Measurements from ENCODE around the gene BEND5.

The BEND5 gene

DNA sequence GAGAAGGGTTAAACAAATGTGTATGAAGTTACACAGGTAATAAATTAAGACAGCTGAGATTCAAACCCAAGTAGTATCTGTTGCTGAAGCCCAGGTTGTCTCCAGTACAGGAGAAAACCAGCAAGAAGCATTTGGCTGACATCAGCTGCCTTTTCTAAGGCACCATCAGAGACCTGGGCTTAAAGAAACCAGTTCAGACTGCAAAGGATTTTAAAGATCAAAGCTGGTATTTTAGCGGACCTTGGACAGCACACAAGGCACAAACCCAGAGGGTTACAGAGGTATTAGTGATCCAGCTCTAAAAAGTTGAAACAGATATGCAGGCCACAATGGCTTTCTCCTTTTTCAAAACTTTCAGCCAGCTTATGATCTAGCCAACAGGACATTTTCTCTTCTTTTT lies 23.4 kb downstream of the BEND5 start:
- no peaks in the 10 kb centered on the region for H3K27me3 ChIP-seq (ENCODE audit: insufficient read depth, low read length)
- H3K27ac ChIP-seq (ENCODE audit: low read depth, low read length, poor library complexity, severe bottlenecking), result no peak overlapping the region
- no peak overlapping the region for H3K9ac ChIP-seq (ENCODE audit: low read length)
- no peak overlapping the region for H3K4me2 ChIP-seq (ENCODE audit: low read length)
- TF ChIP-seq EZH2 (IDR thresholded peaks at IDR 0.05; ENCODE audit: borderline replicate concordance, low read length) (no peak), CTCF (IDR thresholded peaks at IDR 0.05; ENCODE audit: low read length) (no peak)
- H3F3A ChIP-seq (ENCODE audit: insufficient read depth, low read length), result no peaks in the 10 kb centered on the region
- no peak overlapping the region for H2AFZ ChIP-seq (ENCODE audit: low read length)
- no peaks in the 10 kb centered on the region for H3K4me1 ChIP-seq (ENCODE audit: insufficient read depth, low read length, severe bottlenecking)
- H3K9me2 ChIP-seq (ENCODE audit: low read depth, low read length), result no peaks in the 10 kb centered on the region
- no peaks in the 10 kb centered on the region for H3K9me3 ChIP-seq (ENCODE audit: low read length)
- no peaks in the 10 kb centered on the region for H3K36me3 ChIP-seq (ENCODE audit: insufficient read depth, low read length)
- no peak overlapping the region for H3K4me3 ChIP-seq (ENCODE audit: low read depth, low read length, poor library complexity, severe bottlenecking)
- no peaks in the 10 kb centered on the region for H4K20me1 ChIP-seq (ENCODE audit: insufficient read depth, low read length)
- no peaks in the 10 kb centered on the region for H3K79me2 ChIP-seq (ENCODE audit: insufficient read depth, low read length)

DNA sequence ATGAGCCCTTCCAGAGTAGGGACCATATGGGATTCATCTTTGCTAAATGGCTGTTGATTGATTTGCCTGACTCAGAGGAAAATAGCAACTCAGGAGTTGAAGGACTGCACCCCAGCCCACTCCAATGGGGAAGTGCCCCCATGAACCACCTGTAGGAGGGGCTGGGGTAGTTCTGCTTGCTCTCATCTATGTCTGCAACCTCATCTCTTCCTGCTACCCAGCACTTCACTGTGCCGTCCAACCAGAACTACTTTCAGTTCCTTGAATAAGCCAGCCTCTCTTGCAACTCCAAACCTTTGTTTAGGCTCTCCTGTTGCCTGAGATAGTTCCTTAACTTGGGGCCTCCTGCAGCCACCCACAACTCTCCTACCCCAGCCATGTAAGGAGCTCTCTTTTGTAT lies 26.6 kb downstream of the BEND5 start:
- TF ChIP-seq CTCF (IDR thresholded peaks at IDR 0.05; ENCODE audit: low read length) (no peak), EZH2 (IDR thresholded peaks at IDR 0.05; ENCODE audit: borderline replicate concordance, low read length) (no peak)
- H3K79me2 ChIP-seq (ENCODE audit: insufficient read depth, low read length), result no peaks in the 10 kb centered on the region
- H3K9me3 ChIP-seq (ENCODE audit: low read length), result no peaks in the 10 kb centered on the region
- no peak overlapping the region for H3K4me2 ChIP-seq (ENCODE audit: low read length)
- H2AFZ ChIP-seq (ENCODE audit: low read length), result no peak overlapping the region
- no peak overlapping the region for H3K27ac ChIP-seq (ENCODE audit: low read depth, low read length, poor library complexity, severe bottlenecking)
- no peaks in the 10 kb centered on the region for H3K4me1 ChIP-seq (ENCODE audit: insufficient read depth, low read length, severe bottlenecking)
- H3K4me3 ChIP-seq (ENCODE audit: low read depth, low read length, poor library complexity, severe bottlenecking), result no peak overlapping the region
- no peaks in the 10 kb centered on the region for H3K27me3 ChIP-seq (ENCODE audit: insufficient read depth, low read length)
- no peaks in the 10 kb centered on the region for H4K20me1 ChIP-seq (ENCODE audit: insufficient read depth, low read length)
- H3F3A ChIP-seq (ENCODE audit: insufficient read depth, low read length), result no peaks in the 10 kb centered on the region
- no peaks in the 10 kb centered on the region for H3K9me2 ChIP-seq (ENCODE audit: low read depth, low read length)
- H3K9ac ChIP-seq (ENCODE audit: low read length), result no peak overlapping the region
- H3K36me3 ChIP-seq (ENCODE audit: insufficient read depth, low read length), result no peaks in the 10 kb centered on the region

DNA sequence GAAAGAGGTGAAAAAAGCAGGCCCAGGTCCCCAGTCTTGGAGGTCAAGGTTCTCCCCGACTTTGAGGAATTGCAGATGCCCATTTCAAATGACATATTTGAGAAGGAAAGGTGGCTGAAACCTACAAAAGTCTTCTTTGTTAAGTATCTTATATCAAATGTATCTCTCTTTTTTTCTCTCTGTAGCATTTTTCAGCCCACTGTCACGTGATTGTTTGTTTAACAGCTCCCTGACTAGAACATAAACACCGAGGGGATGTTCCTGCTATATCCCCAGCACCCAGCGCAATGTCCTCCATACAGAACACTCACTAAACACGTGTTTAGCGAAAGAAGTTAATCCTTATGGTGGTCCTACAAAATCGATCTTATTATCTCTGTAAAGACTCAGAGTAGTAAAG lies 27.6 kb downstream of the BEND5 start:
- Histone ChIP-seq H3K4me1 (ENCODE audit: insufficient read depth, low read length, severe bottlenecking) (no peaks in the 10 kb centered on the region), H3K4me3 (ENCODE audit: low read depth, low read length, poor library complexity, severe bottlenecking) (no peak overlapping the region), H3F3A (ENCODE audit: insufficient read depth, low read length) (no peaks in the 10 kb centered on the region), H3K9ac (ENCODE audit: low read length) (no peak overlapping the region), H3K27ac (ENCODE audit: low read depth, low read length, poor library complexity, severe bottlenecking) (no peak overlapping the region), H4K20me1 (ENCODE audit: insufficient read depth, low read length) (no peaks in the 10 kb centered on the region), H3K79me2 (ENCODE audit: insufficient read depth, low read length) (no peaks in the 10 kb centered on the region), H3K9me3 (ENCODE audit: low read length) (no peaks in the 10 kb centered on the region), H3K27me3 (ENCODE audit: insufficient read depth, low read length) (no peaks in the 10 kb centered on the region), H3K36me3 (ENCODE audit: insufficient read depth, low read length) (no peaks in the 10 kb centered on the region), H3K9me2 (ENCODE audit: low read depth, low read length) (no peaks in the 10 kb centered on the region), H3K4me2 (ENCODE audit: low read length) (no peak overlapping the region), H2AFZ (ENCODE audit: low read length) (no peak overlapping the region)
- no peak for TF ChIP-seq CTCF (IDR thresholded peaks at IDR 0.05; ENCODE audit: low read length)
- no peak for TF ChIP-seq EZH2 (IDR thresholded peaks at IDR 0.05; ENCODE audit: borderline replicate concordance, low read length)

Measured in OCI-LY1 (cell line).